T-cell (primary cell): ENCODE results near the gene GLCE. TPM values are rescaled to one million over a fixed set of nuclear protein-coding genes. Genes with fewer than 3 reads are reported as not detected.
"Not testable (repeated sequence)": the region's sequence is repeated elsewhere in the genome, so short reads cannot be mapped to it uniquely, and the experiment has no call there.

Source experiments
- ATAC-seq, 4 experiments: fragments of 200-7000 bp in 3 of 4; fragments of 150-1000 bp in 1 of 4; cut with Tn5 transposase; replicated peaks in 1 of 4; 1 replicate in 3 of 4; 2 replicates in 1 of 4; pipeline ENCODE4 v1.10.0; 2021; ENCODE audit warnings: moderate library complexity in 3 of 4, mild to moderate bottlenecking in 2 of 4, moderate number of reproducible peaks in 1 of 4
- CTCF ChIA-PET, 2 donors: fragments of 300-600 bp; sonication (Branson Sonifier 250); formaldehyde crosslinking; loops; one replicate each; lab custom pipeline; 2022; ENCODE audit warnings: antibody characterized with exemption in 2 of 2; lab: Charles Lee
- POLR2A ChIA-PET, 2 donors: fragments of 300-600 bp; sonication (Branson Sonifier 250); formaldehyde crosslinking; loops; one replicate each; lab custom pipeline; 2022; ENCODE audit warnings: antibody characterized with exemption in 2 of 2; lab: Charles Lee
- DNase-seq, 35 experiments: peaks; one replicate each; pipeline versions ENCODE4 v3.0.0 to v3.0.0-alpha.2; 2013 to 2023
- H3K27ac ChIP-seq: one replicate; pipeline ENCODE4 v1.5.1; 2013; ENCODE audit warnings: low read length
- H3K27me3 ChIP-seq, 2 experiments: replicated peaks in 1 of 2; 1 replicate in 1 of 2; 2 replicates in 1 of 2; pipeline versions ENCODE4 v1.6.1 to v1.7.0; 2013; ENCODE audit warnings: low read length in 1 of 2, mixed read lengths in 1 of 2; ENCODE audit not compliant: control insufficient read depth in 2 of 2, insufficient read depth in 2 of 2; ENCODE audit errors: extremely low read depth in 1 of 2
- H3K36me3 ChIP-seq, 2 donors: 1 replicate in 1 of 2; 2 replicates in 1 of 2; pipeline versions ENCODE4 v1.6.1 to v1.7.0; 2013; ENCODE audit warnings: low read length in 1 of 2; ENCODE audit not compliant: control insufficient read depth in 2 of 2, insufficient read depth in 1 of 2; ENCODE audit errors: extremely low read depth in 1 of 2
- H3K4me1 ChIP-seq, 2 experiments: 1 replicate in 1 of 2; 2 replicates in 1 of 2; pipeline versions ENCODE4 v1.6.1 to v1.7.0; 2013; ENCODE audit warnings: low read length in 2 of 2, mixed read lengths in 1 of 2; ENCODE audit not compliant: insufficient read depth in 2 of 2, control insufficient read depth in 1 of 2; ENCODE audit errors: extremely low read depth in 1 of 2
- H3K4me3 ChIP-seq, 2 donors: 1 replicate in 1 of 2; 2 replicates in 1 of 2; pipeline versions ENCODE4 v1.5.1 to v1.7.0; 2013; ENCODE audit warnings: mild to moderate bottlenecking in 2 of 2, low read length in 1 of 2, moderate library complexity in 1 of 2; ENCODE audit not compliant: control insufficient read depth in 1 of 2; ENCODE audit errors: extremely low read depth in 1 of 2
- H3K9me3 ChIP-seq: 2 replicates; pipeline ENCODE4 v1.7.0; 2013
- H3K27ac Mint-ChIP-seq, 2 donors: one replicate each; pipeline ENCODE4 v1.8.0; 2020 to 2021; ENCODE audit warnings: mild to moderate bottlenecking in 2 of 2, mixed read lengths in 2 of 2
- H3K27me3 Mint-ChIP-seq, 2 donors: one replicate each; pipeline ENCODE4 v1.8.0; 2021 to 2022; ENCODE audit warnings: mixed read lengths in 2 of 2
- H3K36me3 Mint-ChIP-seq: one replicate; pipeline ENCODE4 v1.8.0; 2021; ENCODE audit warnings: mixed read lengths
- H3K4me1 Mint-ChIP-seq, 3 donors: one replicate each; pipeline ENCODE4 v1.8.0; 2020 to 2022; ENCODE audit warnings: mixed read lengths in 3 of 3, mild to moderate bottlenecking in 1 of 3
- H3K4me3 Mint-ChIP-seq, 3 donors: one replicate each; pipeline ENCODE4 v1.8.0; 2020 to 2022; ENCODE audit warnings: mild to moderate bottlenecking in 3 of 3, mixed read lengths in 3 of 3, moderate library complexity in 3 of 3
- H3K9me3 Mint-ChIP-seq, 3 donors: one replicate each; pipeline ENCODE4 v1.8.0; 2020 to 2022; ENCODE audit warnings: mixed read lengths in 3 of 3
- WGBS: methylation state at CpG from one replicate; pipeline ENCODE4 v1.1.5; 2013; ENCODE audit warnings: missing lambda C conversion rate; ENCODE audit not compliant: insufficient coverage; 5-methylcytosine and 5-hydroxymethylcytosine counted together
- total RNA-seq, 35 experiments: library from RNA in 6 of 35; stranded (reverse) in 6 of 35; fragments of 120-200 nt in 1 of 35; gene quantifications; one replicate each; pipeline versions ENCODE4 v1.2.1 to v1.2.4 and lab custom pipeline; 2013 to 2026

Gene GLCE
- total RNA-seq, 5 donors from 2014 or later (not counting 1 experiment from before 2014, with no cell fraction given) = 5.1 to 6.6 (median 5.5) TPM

DNA sequence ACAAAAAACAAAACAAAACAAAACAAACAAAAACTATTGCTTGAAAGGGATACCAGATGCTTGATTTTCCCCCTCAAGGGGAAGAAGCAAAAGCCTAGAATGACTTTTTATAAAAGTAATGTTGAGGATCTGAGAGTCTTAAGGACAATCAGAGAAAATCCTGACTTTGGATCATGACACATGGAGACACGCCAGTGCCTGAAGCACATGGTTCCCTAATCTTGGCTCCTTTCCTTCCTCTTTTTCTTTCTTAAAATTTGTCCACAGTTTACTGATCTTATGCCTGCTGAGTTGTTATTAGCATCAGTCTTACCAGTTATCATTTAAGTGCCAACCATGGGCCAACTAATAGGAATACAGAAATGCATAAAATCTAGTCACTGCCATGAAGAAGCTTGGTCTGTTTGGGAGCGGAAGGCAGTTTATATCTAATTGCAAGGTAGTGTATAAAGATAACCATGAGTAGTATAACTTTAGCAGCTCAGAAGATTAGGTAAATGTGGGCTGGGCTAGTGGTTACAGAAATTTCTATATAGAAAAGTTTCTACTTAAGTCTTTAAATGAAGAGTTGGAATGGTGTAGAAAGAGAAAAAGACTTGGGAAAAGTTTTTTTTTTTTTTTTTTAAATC is 6.9 kb downstream of the GLCE start:
- 100% methylated on average over 1 of the region's 2 CpGs for WGBS
- Histone ChIP-seq H3K9me3 (no peaks in the 10 kb centered on the region), H3K36me3 (no peaks in the 10 kb centered on the region), H3K27ac (no peak overlapping the region), H3K4me1 (no peaks in the 10 kb centered on the region), H3K4me3 (no peak overlapping the region), H3K27me3 (no peaks in the 10 kb centered on the region)
- H3K36me3 Mint-ChIP-seq = peaks cover 3% of the 10 kb centered on the region
- H3K27me3 Mint-ChIP-seq = no peaks in the 10 kb centered on the region
- ChIA-PET POLR2A (no interaction called here), CTCF (interaction anchor here (0.7 kb wide), 2 partner anchors 96 to 1213 kb away, joined by 6 to 7 read pairs; no protein-coding TSS in a partner anchor)
- ATAC-seq (no peak), DNase-seq (no peak)
- peaks cover 1 to 12% (median 7%) of the 10 kb centered on the region in 3 donors for H3K4me1 Mint-ChIP-seq
- H3K4me3 Mint-ChIP-seq = no peak overlapping the region
- no peaks in the 10 kb centered on the region for H3K9me3 Mint-ChIP-seq
- no peak overlapping the region for H3K27ac Mint-ChIP-seq

DNA sequence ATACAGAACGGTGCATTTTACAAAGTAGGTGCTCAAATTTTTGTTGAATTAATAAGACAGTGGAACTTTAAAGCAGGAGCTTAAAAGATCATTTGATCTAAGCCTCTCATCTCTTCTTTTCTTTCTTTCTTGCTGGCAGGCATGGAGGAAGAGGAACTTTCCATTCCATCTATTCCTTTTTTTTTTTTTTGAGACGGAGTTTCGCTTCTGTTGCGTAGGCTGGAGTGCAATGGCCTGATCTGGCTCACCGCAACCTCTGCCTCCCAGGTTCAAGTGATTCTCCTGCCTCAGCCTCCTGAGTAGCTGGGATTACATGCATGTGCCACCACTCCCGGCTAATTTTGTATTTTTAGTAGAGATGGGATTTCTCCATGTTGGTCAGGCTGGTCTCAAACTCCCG is 7.9 kb downstream of the GLCE start:
- H3K9me3 ChIP-seq, H3K4me3 Mint-ChIP-seq, H3K36me3 ChIP-seq, H3K27me3 ChIP-seq, H3K36me3 Mint-ChIP-seq, H3K27ac ChIP-seq, ATAC-seq, H3K27ac Mint-ChIP-seq, DNase-seq, H3K9me3 Mint-ChIP-seq, H3K4me3 ChIP-seq, H3K4me1 ChIP-seq, H3K27me3 Mint-ChIP-seq, POLR2A ChIA-PET: not testable (repeated sequence)
- 81% methylated on average over 3 of the region's 7 CpGs for WGBS
- CTCF ChIA-PET = interaction anchor here in 1 of 2 donors (0.7 kb wide), 1 partner anchor 281 kb away, joined by 4 read pairs; no protein-coding TSS in a partner anchor
- peaks cover 0 to 12% (median 7%) of the 10 kb centered on the region in 3 donors for H3K4me1 Mint-ChIP-seq

GRCh38 chr15:69169540-69169939 is 9.1 kb downstream of the GLCE start:
- H3K4me3 Mint-ChIP-seq, CTCF ChIA-PET: not testable (repeated sequence)

DNA sequence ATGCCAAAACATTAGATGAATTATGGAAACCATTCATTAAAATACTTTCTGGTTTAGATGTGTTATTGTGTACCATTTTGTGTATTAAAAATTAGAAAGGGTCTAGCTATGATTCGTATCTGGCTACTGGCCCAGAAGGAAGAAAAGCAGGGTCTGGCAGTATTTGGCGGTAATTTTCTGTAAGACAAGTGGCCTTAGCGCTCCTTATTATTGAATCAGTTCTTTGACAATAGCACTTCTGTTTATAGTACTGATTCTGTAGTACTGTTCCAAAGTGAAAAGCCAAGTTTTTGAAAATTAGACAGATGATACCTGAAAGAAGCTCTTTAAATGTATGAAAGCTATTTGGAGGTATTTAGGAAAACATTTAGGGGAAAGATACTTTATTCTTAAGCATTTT is 10.2 kb downstream of the GLCE start:
- Mint-ChIP-seq H3K27me3 (no peaks in the 10 kb centered on the region), H3K4me3 (no peak overlapping the region), H3K4me1 (peaks cover 0 to 4% (median under 1%) of the 10 kb centered on the region in 3 donors), H3K9me3 (no peaks in the 10 kb centered on the region), H3K27ac (no peak overlapping the region), H3K36me3 (peaks cover 5% of the 10 kb centered on the region)
- Histone ChIP-seq H3K4me1 (no peaks in the 10 kb centered on the region), H3K36me3 (no peaks in the 10 kb centered on the region), H3K9me3 (no peaks in the 10 kb centered on the region), H3K4me3 (no peak overlapping the region), H3K27me3 (no peaks in the 10 kb centered on the region), H3K27ac (no peak overlapping the region)
- DNase-seq (no peak), ATAC-seq (no peak)
- ChIA-PET POLR2A (no interaction called here), CTCF (interaction anchor here (0.6 to 0.7 kb wide), 3 partner anchors 10 to 14 kb away, joined by 4 read pairs; partner anchors contain the start of gene GLCE (in 2 of the 2))
- WGBS = 100% methylated on average over 3 of the region's 3 CpGs

More at GRCh38 chr15:69169540-69169939, 9.1 kb downstream of the GLCE start:
- H3K36me3 Mint-ChIP-seq, H3K9me3 Mint-ChIP-seq, POLR2A ChIA-PET, H3K9me3 ChIP-seq, H3K4me1 ChIP-seq, H3K27ac ChIP-seq, H3K27me3 Mint-ChIP-seq, H3K4me3 ChIP-seq, ATAC-seq, H3K36me3 ChIP-seq, H3K27ac Mint-ChIP-seq, DNase-seq, H3K27me3 ChIP-seq: not testable (repeated sequence)
- peaks cover 0 to 11% (median 7%) of the 10 kb centered on the region in 3 donors for H3K4me1 Mint-ChIP-seq
- no CpG with 5 or more reads among the region's 3 CpGs for WGBS

DNA sequence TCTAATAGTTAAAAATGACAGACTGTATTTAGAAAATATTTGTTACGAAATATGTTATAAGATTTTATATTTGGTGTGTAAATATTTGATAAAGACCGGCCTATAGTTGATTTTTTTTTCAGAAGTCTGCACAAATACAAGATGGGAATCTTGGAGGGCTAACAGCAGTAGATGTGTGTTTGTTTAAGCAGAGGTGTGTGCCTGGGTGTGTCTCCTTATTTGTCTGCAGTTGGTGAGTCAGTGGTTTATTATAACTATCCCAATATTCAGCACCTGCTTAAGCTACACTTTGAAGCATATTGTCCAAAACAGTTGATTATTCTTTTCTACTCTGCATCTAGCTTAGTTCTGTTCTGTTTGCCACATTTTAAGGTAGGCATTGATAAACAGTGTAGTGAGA is 12.4 kb downstream of the GLCE start:
- Histone ChIP-seq H3K27ac (no peak overlapping the region), H3K27me3 (no peaks in the 10 kb centered on the region), H3K9me3 (no peaks in the 10 kb centered on the region), H3K4me3 (no peak overlapping the region), H3K36me3 (no peaks in the 10 kb centered on the region), H3K4me1 (no peaks in the 10 kb centered on the region)
- ATAC-seq (no peak), DNase-seq (no peak)
- POLR2A ChIA-PET = no interaction called here
- peaks cover 0 to 3% (median 0%) of the 10 kb centered on the region in 3 donors for H3K4me1 Mint-ChIP-seq
- H3K27ac Mint-ChIP-seq = no peak overlapping the region
- 100% methylated on average over 2 of the region's 2 CpGs for WGBS
- H3K9me3 Mint-ChIP-seq = no peaks in the 10 kb centered on the region
- CTCF ChIA-PET = interaction anchor here in 1 of 2 donors (0.7 kb wide), 1 partner anchor 10 kb away, joined by 3 read pairs; no protein-coding TSS in a partner anchor
- no peak overlapping the region for H3K4me3 Mint-ChIP-seq
- peaks cover 5% of the 10 kb centered on the region for H3K36me3 Mint-ChIP-seq
- H3K27me3 Mint-ChIP-seq = no peaks in the 10 kb centered on the region

GRCh38 chr15:69175536-69175935 is 15.1 kb downstream of the GLCE start:
- no peaks in the 10 kb centered on the region for H3K36me3 ChIP-seq
- H3K4me3 ChIP-seq = no peak overlapping the region
- no peaks in the 10 kb centered on the region for H3K27me3 Mint-ChIP-seq
- no peak for ATAC-seq
- ChIA-PET POLR2A (no interaction called here), CTCF (no interaction called here)
- no peaks in the 10 kb centered on the region for H3K27me3 ChIP-seq
- no peak overlapping the region for H3K27ac ChIP-seq
- no peaks in the 10 kb centered on the region for H3K9me3 ChIP-seq
- no peak overlapping the region for H3K4me3 Mint-ChIP-seq
- peaks cover 0 to 3% (median 0%) of the 10 kb centered on the region in 3 donors for H3K4me1 Mint-ChIP-seq
- DNase-seq = no peak
- H3K9me3 Mint-ChIP-seq = no peaks in the 10 kb centered on the region
- no peak overlapping the region for H3K27ac Mint-ChIP-seq
- peaks cover 2% of the 10 kb centered on the region for H3K36me3 Mint-ChIP-seq
- H3K4me1 ChIP-seq = no peaks in the 10 kb centered on the region
